IMR-90 (cell line): ENCODE results near the gene PPM1G. TPM values are rescaled to one million over a fixed set of nuclear protein-coding genes. Genes with fewer than 3 reads are reported as not detected.

ENCODE experiments used
- ATAC-seq: fragments of 200-7000 bp; cut with Tn5 transposase; 2 replicates; pipeline ENCODE4 v1.9.1; 2020; ENCODE audit warnings: low read depth, mild to moderate bottlenecking, moderate library complexity
- BruUV-seq: library from RNA; stranded (reverse); fragments of 400-500 nt; replicated peaks from 2 replicates; lab custom pipeline; 2021; lab: Mats Ljungman, UMichigan
- CTCF ChIA-PET: fragments of 300-600 bp; formaldehyde crosslinking; extraction: SDS; loops from one replicate; lab custom pipeline; 2021; ENCODE audit warnings: antibody characterized with exemption; lab: Yijun Ruan, JAX
- POLR2A ChIA-PET: fragments of 300-600 bp; sonication (Branson Sonifier 250); formaldehyde crosslinking; loops from one replicate; lab custom pipeline; 2022; ENCODE audit warnings: antibody characterized with exemption; ENCODE audit not compliant: unreplicated experiment; lab: Charles Lee
- DNase-seq: peaks from one replicate; pipeline ENCODE4 v3.0.0; 2013
- H2AFZ ChIP-seq: replicated peaks from 2 replicates; pipeline ENCODE3; 2013; ENCODE audit warnings: low read length, mild to moderate bottlenecking; ENCODE audit not compliant: poor library complexity
- H2AK5ac ChIP-seq: 2 replicates; pipeline ENCODE4 v1.6.1; 2013; ENCODE audit warnings: low read depth, low read length, inconsistent platforms
- H2AK9ac ChIP-seq: replicated peaks from 2 replicates; pipeline ENCODE3; 2013; ENCODE audit warnings: mild to moderate bottlenecking, low read depth, low read length, moderate library complexity; ENCODE audit not compliant: poor library complexity
- H2BK120ac ChIP-seq: 2 replicates; pipeline ENCODE4 v1.6.1; 2013; ENCODE audit warnings: low read depth, low read length, inconsistent platforms
- H2BK15ac ChIP-seq: 3 replicates; pipeline ENCODE4 v1.6.1; 2013; ENCODE audit warnings: low read depth, low read length, inconsistent platforms
- H2BK20ac ChIP-seq: 2 replicates; pipeline ENCODE4 v1.6.1; 2013; ENCODE audit warnings: low read depth, mild to moderate bottlenecking, inconsistent platforms, low read length, moderate library complexity
- H2BK5ac ChIP-seq: 2 replicates; pipeline ENCODE4 v1.6.1; 2013; ENCODE audit warnings: mild to moderate bottlenecking, low read depth, low read length, inconsistent platforms; ENCODE audit not compliant: poor library complexity, severe bottlenecking
- H3K14ac ChIP-seq: replicated peaks from 2 replicates; pipeline ENCODE4 v1.6.1; 2013; ENCODE audit warnings: low read depth, low read length, inconsistent platforms
- H3K18ac ChIP-seq: 2 replicates; pipeline ENCODE4 v1.6.1; 2013; ENCODE audit warnings: low read depth, low read length, control low read depth
- H3K23ac ChIP-seq: 2 replicates; pipeline ENCODE4 v1.6.1; 2013; ENCODE audit warnings: low read depth, low read length, inconsistent platforms
- H3K27ac ChIP-seq: 2 replicates; pipeline ENCODE4 v1.5.1; 2013; ENCODE audit warnings: mild to moderate bottlenecking, control low read depth, low read length; ENCODE audit not compliant: insufficient read depth
- H3K27me3 ChIP-seq: 2 replicates; pipeline ENCODE4 v1.6.1; 2013; ENCODE audit warnings: low read length; ENCODE audit not compliant: control insufficient read depth, insufficient read depth
- H3K36me3 ChIP-seq: 2 replicates; pipeline ENCODE4 v1.6.1; 2013; ENCODE audit warnings: low read length, mixed read lengths; ENCODE audit not compliant: control insufficient read depth, insufficient read depth
- H3K4ac ChIP-seq: 2 replicates; pipeline ENCODE4 v1.6.1; 2013; ENCODE audit warnings: low read depth, low read length, inconsistent platforms
- H3K4me1 ChIP-seq: 2 replicates; pipeline ENCODE4 v1.6.1; 2013; ENCODE audit warnings: low read length, mixed read lengths; ENCODE audit not compliant: control insufficient read depth, insufficient read depth
- H3K4me2 ChIP-seq: 2 replicates; pipeline ENCODE4 v1.6.1; 2013; ENCODE audit warnings: low read depth, mild to moderate bottlenecking, control low read depth, low read length, moderate library complexity
- H3K4me3 ChIP-seq: 2 replicates; pipeline ENCODE4 v1.5.1; 2013; ENCODE audit warnings: low read depth, mild to moderate bottlenecking, control low read depth, low read length, moderate library complexity; ENCODE audit not compliant: insufficient read depth
- H3K56ac ChIP-seq: 2 replicates; pipeline ENCODE4 v1.6.1; 2013; ENCODE audit warnings: low read length, inconsistent platforms; ENCODE audit not compliant: insufficient read depth; ENCODE audit errors: extremely low read depth
- H3K79me1 ChIP-seq, 2 experiments: 2 replicates each; pipeline ENCODE4 v1.6.1; 2013; ENCODE audit warnings: low read length in 2 of 2, inconsistent platforms in 1 of 2, low read depth in 1 of 2
- H3K9ac ChIP-seq: 2 replicates; pipeline ENCODE4 v1.6.1; 2013; ENCODE audit warnings: low read depth, low read length, control low read depth
- H3K9me1 ChIP-seq: 2 replicates; pipeline ENCODE4 v1.6.1; 2013; ENCODE audit warnings: low read length, inconsistent platforms; ENCODE audit not compliant: insufficient read depth
- H3K9me3 ChIP-seq: 2 replicates; pipeline ENCODE4 v1.6.1; 2013; ENCODE audit warnings: low read length; ENCODE audit not compliant: control insufficient read depth, insufficient read depth
- H4K20me1 ChIP-seq: 2 replicates; pipeline ENCODE4 v1.6.1; 2013; ENCODE audit warnings: low read length, inconsistent platforms; ENCODE audit not compliant: insufficient read depth
- H4K5ac ChIP-seq: 2 replicates; pipeline ENCODE4 v1.6.1; 2013; ENCODE audit warnings: mild to moderate bottlenecking, low read depth, low read length, control low read depth
- H4K8ac ChIP-seq, 2 experiments: 2 replicates each; pipeline ENCODE4 v1.6.1; 2013; ENCODE audit warnings: low read depth in 2 of 2, low read length in 2 of 2, control low read depth in 1 of 2, inconsistent platforms in 1 of 2
- H4K91ac ChIP-seq: 2 replicates; pipeline ENCODE4 v1.6.1; 2013; ENCODE audit warnings: low read depth, low read length, inconsistent platforms; ENCODE audit not compliant: insufficient read depth
- BHLHE40 ChIP-seq: fragments of 150-350 bp; IDR thresholded peaks from 2 replicates; pipeline ENCODE4 v1.6.1; 2016; ENCODE audit warnings: mild to moderate bottlenecking, low read depth, low read length
- CEBPB ChIP-seq: IDR thresholded peaks from 2 replicates; pipeline ENCODE4 v1.6.1; 2012; ENCODE audit warnings: low read depth, low read length, improper control_type of control experiment
- CHD1 ChIP-seq: IDR thresholded peaks from 2 replicates; pipeline ENCODE4 v1.6.1; 2012; ENCODE audit warnings: low read depth, low read length, improper control_type of control experiment
- CTCF ChIP-seq: conservative IDR thresholded peaks from 2 replicates; pipeline ENCODE4 v1.5.1; 2012; ENCODE audit warnings: mild to moderate bottlenecking, low read depth, low read length, improper control_type of control experiment
- FOS ChIP-seq: fragments of 150-350 bp; IDR thresholded peaks from 2 replicates; pipeline ENCODE4 v1.6.1; 2016; ENCODE audit warnings: low read depth, low read length
- MAZ ChIP-seq: IDR thresholded peaks from 2 replicates; pipeline ENCODE4 v1.6.1; 2012; ENCODE audit warnings: low read depth, mild to moderate bottlenecking, low read length, improper control_type of control experiment, moderate library complexity, borderline replicate concordance
- NFE2L2 ChIP-seq: fragments of 150-350 bp; IDR thresholded peaks from 2 replicates; pipeline ENCODE4 v1.6.1; 2016; ENCODE audit warnings: low read depth, mild to moderate bottlenecking, low read length
- POLR2A ChIP-seq: IDR thresholded peaks from 2 replicates; pipeline ENCODE4 v1.6.1; 2012; ENCODE audit warnings: mild to moderate bottlenecking, low read depth, low read length
- SMC3 ChIP-seq: fragments of 150-350 bp; IDR thresholded peaks from 2 replicates; pipeline ENCODE4 v1.6.1; 2016; ENCODE audit warnings: low read depth, mild to moderate bottlenecking, antibody characterized with exemption, low read length, moderate library complexity
- WGBS, 2 experiments: methylation state at CpG; one replicate each; pipeline versions ENCODE4 v1.1.5 to v1.1.7; 2013; ENCODE audit warnings: missing lambda C conversion rate in 2 of 2; ENCODE audit not compliant: insufficient read length in 1 of 2; ENCODE audit errors: extremely low coverage in 2 of 2; 5-methylcytosine and 5-hydroxymethylcytosine counted together
- dilution Hi-C: fragments of 300-500 bp; cut with HindIII; formaldehyde crosslinking; loops from one replicate; pipeline ENCODE4 v1.14.3; 2018; ENCODE audit warnings: low sequenced_read_pairs; ENCODE audit not compliant: unreplicated experiment
- in situ Hi-C: fragments of 300-500 bp; cut with MboI; formaldehyde crosslinking; loops from 3 replicates; pipeline ENCODE4 v1.14.3; 2019; ENCODE audit warnings: low sequenced_read_pairs, inconsistent platforms, mixed read lengths
- intact Hi-C: fragments of 100-400 bp; cut with micrococcal nuclease; formaldehyde crosslinking; loops from 2 replicates; pipeline ENCODE4 v1.10.0; 2022
- polyA plus RNA-seq, 3 experiments: library from polyadenylated mRNA; depleted of rRNA; stranded (reverse); fragments of >200 nt; gene quantifications; 2 replicates each; pipeline ENCODE4 v1.2.3, GENCODE V29; 2012; ENCODE audit warnings: low replicate concordance in 1 of 3
- total RNA-seq: library from RNA; depleted of rRNA; stranded (reverse); fragments of >200 nt; gene quantifications from 2 replicates; pipeline ENCODE4 v1.2.3, GENCODE V29; 2012

Gene PPM1G
- total and polyA plus RNA-seq, 2 of the 4 experiments (the other 2 are of a cell fraction), result 57.6 to 95.9 TPM

GRCh38 chr2:27376866-27377617 lies 32.3 kb downstream of the PPM1G start (continued):
- no peak for TF ChIP-seq CTCF

GRCh38 chr2:27376151-27376865 lies 33.1 kb downstream of the PPM1G start:
- no peak overlapping the region for H3K18ac ChIP-seq
- WGBS, 2 experiments, result 90% methylated on average over 4 of the region's 16 CpGs; no CpG with 5 or more reads in 1 of the 2 experiments
- H2AFZ ChIP-seq, result no peak overlapping the region
- H4K20me1 ChIP-seq, result peaks cover 29% of the 10 kb centered on the region; the same call in 1 of the 2 replicates
- no peak overlapping the region for H2BK15ac ChIP-seq
- no peak overlapping the region for H2BK5ac ChIP-seq
- H3K4me2 ChIP-seq, result no peak overlapping the region
- H3K27ac ChIP-seq, result no peak overlapping the region
- H3K23ac ChIP-seq, result no peak overlapping the region
- no peak overlapping the region for H4K91ac ChIP-seq
- dilution Hi-C loops (no loop called here), in situ Hi-C loops (no loop called here), intact Hi-C loops (no loop called here)
- H3K56ac ChIP-seq, result no peak overlapping the region
- H3K9ac ChIP-seq, result no peak overlapping the region
- TSS peak; percentile 79 for BruUV-seq
- no peaks in the 10 kb centered on the region for H3K9me3 ChIP-seq
- CTCF ChIA-PET, result no interaction called here
- H3K4ac ChIP-seq, result no peak overlapping the region
- peaks cover 28 to 69% of the 10 kb centered on the region in 2 experiments for H3K79me1 ChIP-seq
- no peak overlapping the region for H4K8ac ChIP-seq
- H3K9me1 ChIP-seq, result peaks cover 5% of the 10 kb centered on the region; the same call in 1 of the 2 replicates
- H4K5ac ChIP-seq, result no peak overlapping the region
- no peak for TF ChIP-seq CTCF
- TF ChIP-seq SMC3, result no peak
- no peak for TF ChIP-seq BHLHE40
- no peak for TF ChIP-seq FOS
- TF ChIP-seq MAZ, result no peak
- TF ChIP-seq NFE2L2, result no peak
- TF ChIP-seq CHD1, result no peak
- TF ChIP-seq POLR2A, result no peak
- TF ChIP-seq CEBPB, result no peak
- no peak overlapping the region for H3K4me3 ChIP-seq
- no peak overlapping the region for H2AK5ac ChIP-seq
- ATAC-seq (no peak), DNase-seq (no peak)
- H3K27me3 ChIP-seq, result no peaks in the 10 kb centered on the region
- H3K14ac ChIP-seq, result no peak overlapping the region
- H2BK20ac ChIP-seq, result no peak overlapping the region
- peaks cover 51% of the 10 kb centered on the region for H3K36me3 ChIP-seq
- no peak overlapping the region for H2BK120ac ChIP-seq
- POLR2A ChIA-PET, result no interaction called here
- no peak overlapping the region for H2AK9ac ChIP-seq
- peaks cover 12% of the 10 kb centered on the region for H3K4me1 ChIP-seq
